Breast epithelium (tissue), 3 donors: ENCODE results near the gene GPER1.

Experiments
- POLR2AphosphoS5 ChIP-seq, 3 donors: sonication (generic); formaldehyde crosslinking; IDR thresholded peaks; one replicate each; pipeline ENCODE4 v1.6.1; 2017; ENCODE audit warnings: antibody characterized with exemption in 3 of 3
- TF ChIP-seq, protein P1 (sequence below), 3 donors: fragments of 450-650 bp; IDR thresholded peaks; one replicate each; pipeline ENCODE4 v1.5.1; 2016 to 2017; ENCODE audit warnings: antibody characterized with exemption in 3 of 3, mild to moderate bottlenecking in 3 of 3, moderate library complexity in 3 of 3

DNA sequence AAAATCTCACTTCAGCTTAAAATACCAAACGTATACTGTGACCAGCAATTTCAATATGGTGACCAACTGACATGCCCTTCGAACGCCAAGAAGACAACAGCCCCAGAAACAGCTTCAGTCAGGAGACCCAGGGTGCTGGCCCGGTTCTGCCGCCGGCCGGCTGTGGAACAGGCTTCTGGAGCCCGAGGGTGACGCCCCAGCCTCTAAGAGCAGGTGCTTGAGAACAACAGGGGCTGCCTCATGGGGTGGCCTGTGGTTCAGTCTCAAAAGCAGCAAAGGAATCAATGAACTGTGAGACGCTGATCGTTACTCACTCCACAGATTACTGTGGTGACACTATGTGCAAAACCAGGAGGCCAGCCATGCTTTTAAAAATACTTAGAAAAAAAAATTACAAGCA is 17.3 kb downstream of the GPER1 start:
- TF ChIP-seq, protein P1, sequence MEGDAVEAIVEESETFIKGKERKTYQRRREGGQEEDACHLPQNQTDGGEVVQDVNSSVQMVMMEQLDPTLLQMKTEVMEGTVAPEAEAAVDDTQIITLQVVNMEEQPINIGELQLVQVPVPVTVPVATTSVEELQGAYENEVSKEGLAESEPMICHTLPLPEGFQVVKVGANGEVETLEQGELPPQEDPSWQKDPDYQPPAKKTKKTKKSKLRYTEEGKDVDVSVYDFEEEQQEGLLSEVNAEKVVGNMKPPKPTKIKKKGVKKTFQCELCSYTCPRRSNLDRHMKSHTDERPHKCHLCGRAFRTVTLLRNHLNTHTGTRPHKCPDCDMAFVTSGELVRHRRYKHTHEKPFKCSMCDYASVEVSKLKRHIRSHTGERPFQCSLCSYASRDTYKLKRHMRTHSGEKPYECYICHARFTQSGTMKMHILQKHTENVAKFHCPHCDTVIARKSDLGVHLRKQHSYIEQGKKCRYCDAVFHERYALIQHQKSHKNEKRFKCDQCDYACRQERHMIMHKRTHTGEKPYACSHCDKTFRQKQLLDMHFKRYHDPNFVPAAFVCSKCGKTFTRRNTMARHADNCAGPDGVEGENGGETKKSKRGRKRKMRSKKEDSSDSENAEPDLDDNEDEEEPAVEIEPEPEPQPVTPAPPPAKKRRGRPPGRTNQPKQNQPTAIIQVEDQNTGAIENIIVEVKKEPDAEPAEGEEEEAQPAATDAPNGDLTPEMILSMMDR (IDR thresholded peaks at IDR 0.05), result no peak
- no peak for TF ChIP-seq POLR2AphosphoS5 (IDR thresholded peaks at IDR 0.05)
